NAMALWA (cell line): ENCODE measurements around the gene SYT9.

ENCODE experiments used
- DNase-seq: peaks from one replicate; pipeline ENCODE4 v3.0.0-alpha.2; 2015; ENCODE audit warnings: low spot score

The SYT9 gene

GRCh38 chr11:7251836-7252682 lies at the start of gene SYT9:
Gene SYT9, plus strand, starts transcription at chr11:7251904. Its CDS starts 283 bp downstream, at chr11:7252187.
- no peak for DNase-seq

- DNase-seq: no peak
Measured at GRCh38 chr11:7202412-7202811, 49.3 kb upstream of the SYT9 start.

- no peak for DNase-seq
Measured at GRCh38 chr11:7204778-7205177, 46.9 kb upstream of the SYT9 start.

- no peak for DNase-seq
Measured at GRCh38 chr11:7208391-7208790, 43.3 kb upstream of the SYT9 start.

- no peak for DNase-seq
Measured at GRCh38 chr11:7219491-7219890, 32.2 kb upstream of the SYT9 start.

- no peak for DNase-seq
Measured at GRCh38 chr11:7220636-7221035, 31.1 kb upstream of the SYT9 start.

- DNase-seq: no peak
Measured at GRCh38 chr11:7222619-7223018, 29.1 kb upstream of the SYT9 start.

- DNase-seq: no peak
Measured at GRCh38 chr11:7239877-7240276, 11.8 kb upstream of the SYT9 start.

- DNase-seq: no peak
Measured at GRCh38 chr11:7245341-7245740, 6.4 kb upstream of the SYT9 start.

- no peak for DNase-seq
Measured at GRCh38 chr11:7246179-7246578, 5.5 kb upstream of the SYT9 start.

GRCh38 chr11:7250166-7250565 lies 1.5 kb upstream of the SYT9 start:
- no peak for DNase-seq

- no peak for DNase-seq
Measured at GRCh38 chr11:7251487-7251835, 243 bp upstream of the SYT9 start.

GRCh38 chr11:7252683-7253213 lies 1.0 kb downstream of the SYT9 start:
- DNase-seq: no peak

- DNase-seq: no peak
Measured at GRCh38 chr11:7253800-7254199, 2.1 kb downstream of the SYT9 start.

- DNase-seq: no peak
Measured at GRCh38 chr11:7254731-7255291, 3.1 kb downstream of the SYT9 start.

GRCh38 chr11:7256943-7257342 lies 5.2 kb downstream of the SYT9 start:
- DNase-seq: no peak

- no peak for DNase-seq
Measured at GRCh38 chr11:7257724-7258123, 6.0 kb downstream of the SYT9 start.

- DNase-seq: no peak
Measured at GRCh38 chr11:7261578-7261977, 9.9 kb downstream of the SYT9 start.

GRCh38 chr11:7262672-7263071 lies 11.0 kb downstream of the SYT9 start:
- no peak for DNase-seq

- DNase-seq: no peak
Measured at GRCh38 chr11:7263842-7264241, 12.1 kb downstream of the SYT9 start.

GRCh38 chr11:7268758-7269157 lies 17.1 kb downstream of the SYT9 start:
- no peak for DNase-seq

- no peak for DNase-seq
Measured at GRCh38 chr11:7270233-7270865, 18.6 kb downstream of the SYT9 start.

- no peak for DNase-seq
Measured at GRCh38 chr11:7272373-7272772, 20.7 kb downstream of the SYT9 start.
